Neural cell (in vitro differentiated cells): Measurements from ENCODE around the gene HS6ST3.

Source experiments
- CTCF ChIP-seq: fragments of 450-650 bp; IDR thresholded peaks from 2 replicates; pipeline ENCODE4 v1.5.1; 2014; ENCODE audit warnings: antibody characterized with exemption, mild to moderate bottlenecking, moderate library complexity; ENCODE audit not compliant: poor library complexity, severe bottlenecking
- EP300 ChIP-seq: fragments of 450-650 bp; conservative IDR thresholded peaks from 2 replicates; pipeline ENCODE4 v1.6.1; 2014; ENCODE audit warnings: antibody characterized with exemption, mild to moderate bottlenecking, moderate library complexity; ENCODE audit not compliant: poor library complexity, severe bottlenecking
- POLR2AphosphoS5 ChIP-seq: IDR thresholded peaks from 2 replicates; pipeline ENCODE4 v1.6.1; 2012

GRCh38 chr13:96552559-96552958 lies 462.7 kb downstream of the HS6ST3 start:
- TF ChIP-seq POLR2AphosphoS5 = no peak
- no peak for TF ChIP-seq CTCF
- TF ChIP-seq EP300 = no peak
